Measurements from ENCODE around the gene FAM120A. TPM values are rescaled to one million over a fixed set of nuclear protein-coding genes. Genes with fewer than 3 reads are reported as not detected.
A peak's percentile ranks its signal among the peaks of the same experiment; 100 is the strongest.
"Not testable (repeated sequence)": the region's sequence is repeated elsewhere in the genome, so short reads cannot be mapped to it uniquely, and the experiment has no call there.

The FAM120A gene
- total and polyA plus RNA-seq, 7 donors, result 37.9 to 126 (median 70.1) TPM

GRCh38 chr9:93507768-93508167 is 56.3 kb downstream of the FAM120A start:
- DNase-seq (no peak), ATAC-seq (no peak)
- Histone ChIP-seq H3K4me1 (peaks cover 56% of the 10 kb centered on the region), H3K27me3 (ENCODE audit: insufficient read depth in 3 of 3, low read length in 2 of 3) (no peaks in the 10 kb centered on the region), H3K36me3 (ENCODE audit: insufficient read depth in 1 of 2, low read depth in 1 of 2) (no peaks in the 10 kb centered on the region), H3K27ac (no peak overlapping the region), H3K4me3 (no peak overlapping the region), H3K9me3 (no peaks in the 10 kb centered on the region)
- 79 to 85% (median 83%) methylated on average over 2 of the region's 2 CpGs for WGBS, 3 donors
- intact Hi-C loops (cut with DNase I), result no loop called here
- TF ChIP-seq CTCF (IDR thresholded peaks at IDR 0.05), result no peak

- WGBS, 3 donors, result 41 to 64% (median 57%) methylated on average over 2 of the region's 2 CpGs
- DNase-seq (no peak), ATAC-seq (peak in 3 of 4 donors; percentile 26 to 51 (median 39))
- no peak for TF ChIP-seq CTCF (IDR thresholded peaks at IDR 0.05)
- Histone ChIP-seq H3K27me3 (ENCODE audit: insufficient read depth in 3 of 3, low read length in 2 of 3) (no peaks in the 10 kb centered on the region), H3K4me1 (peaks cover 60% of the 10 kb centered on the region), H3K27ac (no peak overlapping the region), H3K4me3 (no peak overlapping the region), H3K9me3 (no peaks in the 10 kb centered on the region), H3K36me3 (ENCODE audit: insufficient read depth in 1 of 2, low read depth in 1 of 2) (no peaks in the 10 kb centered on the region)
- intact Hi-C loops (cut with DNase I), result no loop called here
These were observed 56.7 kb downstream of the FAM120A start for GRCh38 chr9:93508207-93508606.

- Histone ChIP-seq H3K4me3 (no peak overlapping the region), H3K36me3 (ENCODE audit: insufficient read depth in 1 of 2, low read depth in 1 of 2) (no peaks in the 10 kb centered on the region), H3K27me3 (ENCODE audit: insufficient read depth in 3 of 3, low read length in 2 of 3) (no peaks in the 10 kb centered on the region), H3K27ac (peak overlapping the region; percentile 48), H3K4me1 (peaks cover 64% of the 10 kb centered on the region), H3K9me3 (no peaks in the 10 kb centered on the region)
- intact Hi-C loops (cut with DNase I), result no loop called here
- DNase-seq (no peak), ATAC-seq (no peak)
- WGBS, 3 donors, result 86 to 98% (median 91%) methylated on average over 2 of the region's 2 CpGs
- no peak for TF ChIP-seq CTCF (IDR thresholded peaks at IDR 0.05)
These were observed 57.6 kb downstream of the FAM120A start for GRCh38 chr9:93509084-93509483.

- no peaks in the 10 kb centered on the region for H3K9me3 ChIP-seq
- no peaks in the 10 kb centered on the region for H3K36me3 ChIP-seq (ENCODE audit: insufficient read depth in 1 of 2, low read depth in 1 of 2)
- 85 to 88% (median 87%) methylated on average over 7 of the region's 7 CpGs for WGBS, 3 donors
- no peak for DNase-seq
- no peak for TF ChIP-seq CTCF (IDR thresholded peaks at IDR 0.05)
- H3K27ac ChIP-seq, result peak overlapping the region; percentile 48
- intact Hi-C loops (cut with DNase I), result loop anchor here in 1 of 2 donors (5.0 to 10.0 kb wide), 2 partner anchors 53 to 55 kb away; no protein-coding TSS in a partner anchor
- H3K4me1 ChIP-seq, result peaks cover 66% of the 10 kb centered on the region
- no peak overlapping the region for H3K4me3 ChIP-seq
- H3K27me3 ChIP-seq (ENCODE audit: insufficient read depth in 3 of 3, low read length in 2 of 3), result no peaks in the 10 kb centered on the region
- ATAC-seq, result no peak
These were observed 58.6 kb downstream of the FAM120A start for GRCh38 chr9:93510041-93510440.

GRCh38 chr9:93511228-93511627 is 59.7 kb downstream of the FAM120A start:
- intact Hi-C loops (cut with DNase I), result loop anchor here in 1 of 2 donors (5.0 to 10.0 kb wide), 2 partner anchors 54 kb away; no protein-coding TSS in a partner anchor
- not testable (repeated sequence) for H3K27me3 ChIP-seq (ENCODE audit: insufficient read depth in 3 of 3, low read length in 2 of 3)
- peak; percentile 90 to 94 (median 93) for ATAC-seq

GRCh38 chr9:93512170-93512812 is 60.8 kb downstream of the FAM120A start:
- not testable (repeated sequence) for H3K9me3 ChIP-seq; H3K4me3 ChIP-seq; H3K27me3 ChIP-seq (ENCODE audit: insufficient read depth in 3 of 3, low read length in 2 of 3); ATAC-seq; DNase-seq
- peak overlapping the region; percentile 66 for H3K27ac ChIP-seq
- H3K36me3 ChIP-seq (ENCODE audit: insufficient read depth in 1 of 2, low read depth in 1 of 2), result peaks cover 0 to 12% of the 10 kb centered on the region in 2 donors
- 80 to 84% (median 83%) methylated on average over 10 of the region's 10 CpGs for WGBS, 3 donors
- H3K4me1 ChIP-seq, result peaks cover 53% of the 10 kb centered on the region
- intact Hi-C loops (cut with DNase I), result loop anchor here in 1 of 2 donors (5.0 to 10.0 kb wide), 2 partner anchors 53 to 55 kb away; no protein-coding TSS in a partner anchor

More at GRCh38 chr9:93511228-93511627, 59.7 kb downstream of the FAM120A start:
- Histone ChIP-seq H3K4me1 (peaks cover 56% of the 10 kb centered on the region), H3K27ac (peak overlapping the region; percentile 66)
- peak; percentile 78 to 92 for DNase-seq
- H3K9me3 ChIP-seq; H3K36me3 ChIP-seq (ENCODE audit: insufficient read depth in 1 of 2, low read depth in 1 of 2); H3K4me3 ChIP-seq: not testable (repeated sequence)
- WGBS, 3 donors, result 17 to 19% (median 18%) methylated on average over 8 of the region's 8 CpGs

All from psoas muscle (tissue), 8 donors.